SH-SY5Y (cell line): ENCODE measurements around the gene HS6ST3.

Experiments
- GATA2 ChIP-seq: IDR thresholded peaks from 2 replicates; pipeline ENCODE4 v1.6.1; 2011; ENCODE audit warnings: mild to moderate bottlenecking, low read depth, low read length
- GATA3 ChIP-seq: IDR thresholded peaks from 2 replicates; pipeline ENCODE4 v1.6.1; 2011; ENCODE audit warnings: low read depth, mild to moderate bottlenecking, low read length, moderate library complexity

GRCh38 chr13:96248103-96248502 is 158.2 kb downstream of the HS6ST3 start:
- TF ChIP-seq GATA3 = no peak
- TF ChIP-seq GATA2 = no peak
